ENCODE measurements around the gene ACTR10. TPM values are rescaled to one million over a fixed set of nuclear protein-coding genes. Genes with fewer than 3 reads are reported as not detected.

Gene ACTR10
- total and polyA plus RNA-seq, 2 of the 8 experiments (the other 6 are each of a cell fraction or from before 2014, with no cell fraction given): 15.4 to 34.6 TPM

- no peak for TF ChIP-seq GABPA (IDR thresholded peaks at IDR 0.05; ENCODE audit: borderline replicate concordance, insufficient read depth, low read length)
- TF ChIP-seq RAD21 (IDR thresholded peaks at IDR 0.05 in 1 of 2, conservative IDR thresholded peaks at IDR 0.05 in 1 of 2; ENCODE audit: low read depth in 2 of 2, low read length in 2 of 2): no peak
- no peak for TF ChIP-seq SP1 (IDR thresholded peaks at IDR 0.05; ENCODE audit: low read depth, low read length)
- peak; percentile 100 for TF ChIP-seq MAFK (IDR thresholded peaks at IDR 0.05; ENCODE audit: low read depth, low read length)
- TF ChIP-seq ZNF274 (IDR thresholded peaks at IDR 0.05; ENCODE audit: borderline replicate concordance, extremely low read depth, low read length): no peak
- TF ChIP-seq JUND (IDR thresholded peaks at IDR 0.05; ENCODE audit: low read length): peak; percentile 31; the same call in 1 of the 2 replicates
- peak; percentile 54 for TF ChIP-seq SAP30 (IDR thresholded peaks at IDR 0.05; ENCODE audit: insufficient read depth, insufficient replicate concordance, low read length)
- TF ChIP-seq SUZ12 (IDR thresholded peaks at IDR 0.05; ENCODE audit: low read length): no peak
- no peak for TF ChIP-seq RBBP5 (IDR thresholded peaks at IDR 0.05; ENCODE audit: borderline replicate concordance, low read depth, low read length)
- no peak for TF ChIP-seq CBX8 (IDR thresholded peaks at IDR 0.05; ENCODE audit: borderline replicate concordance, low read depth, low read length)
Measured at GRCh38 chr14:58171090-58171489, 28.9 kb upstream of the ACTR10 start (continued).
